Ectodermal cell (in vitro differentiated cells): ENCODE data around the gene CHPT1.
"Not testable (repeated sequence)": the region's sequence is repeated elsewhere in the genome, so short reads cannot be mapped to it uniquely, and the experiment has no call there.

Source experiments
- H3K27ac ChIP-seq: 2 replicates; pipeline ENCODE4 v1.7.0; 2013; ENCODE audit warnings: mild to moderate bottlenecking, low read depth, low read length; ENCODE audit not compliant: insufficient read depth, poor library complexity, severe bottlenecking
- H3K27me3 ChIP-seq: 2 replicates; pipeline ENCODE4 v1.7.0; 2013; ENCODE audit warnings: mild to moderate bottlenecking, low read length; ENCODE audit not compliant: insufficient read depth, control insufficient read depth, poor library complexity, severe bottlenecking
- H3K36me3 ChIP-seq: one replicate; pipeline ENCODE4 v1.7.0; 2013; ENCODE audit warnings: low read length; ENCODE audit not compliant: control insufficient read depth, insufficient read depth
- H3K4me1 ChIP-seq: one replicate; pipeline ENCODE4 v1.7.0; 2013; ENCODE audit warnings: low read length; ENCODE audit not compliant: control insufficient read depth, insufficient read depth
- H3K4me3 ChIP-seq: 2 replicates; pipeline ENCODE4 v1.7.0; 2013; ENCODE audit warnings: low read depth, low read length, control low read depth; ENCODE audit not compliant: insufficient read depth
- H3K9me3 ChIP-seq: 2 replicates; pipeline ENCODE4 v1.7.0; 2013; ENCODE audit warnings: mild to moderate bottlenecking, low read length, moderate library complexity; ENCODE audit not compliant: control insufficient read depth
- WGBS, 2 experiments: methylation state at CpG; one replicate each; pipeline ENCODE4 v1.1.7; 2013; ENCODE audit warnings: missing lambda C conversion rate in 2 of 2; 5-methylcytosine and 5-hydroxymethylcytosine counted together

CHPT1 gene

GRCh38 chr12:101664992-101665391, 32.4 kb upstream of the CHPT1 start:
- 70 to 78% methylated on average over 5 to 7 of the region's 7 CpGs for WGBS, 2 experiments
- Histone ChIP-seq H3K27ac (no peak overlapping the region), H3K9me3 (no peaks in the 10 kb centered on the region)

DNA sequence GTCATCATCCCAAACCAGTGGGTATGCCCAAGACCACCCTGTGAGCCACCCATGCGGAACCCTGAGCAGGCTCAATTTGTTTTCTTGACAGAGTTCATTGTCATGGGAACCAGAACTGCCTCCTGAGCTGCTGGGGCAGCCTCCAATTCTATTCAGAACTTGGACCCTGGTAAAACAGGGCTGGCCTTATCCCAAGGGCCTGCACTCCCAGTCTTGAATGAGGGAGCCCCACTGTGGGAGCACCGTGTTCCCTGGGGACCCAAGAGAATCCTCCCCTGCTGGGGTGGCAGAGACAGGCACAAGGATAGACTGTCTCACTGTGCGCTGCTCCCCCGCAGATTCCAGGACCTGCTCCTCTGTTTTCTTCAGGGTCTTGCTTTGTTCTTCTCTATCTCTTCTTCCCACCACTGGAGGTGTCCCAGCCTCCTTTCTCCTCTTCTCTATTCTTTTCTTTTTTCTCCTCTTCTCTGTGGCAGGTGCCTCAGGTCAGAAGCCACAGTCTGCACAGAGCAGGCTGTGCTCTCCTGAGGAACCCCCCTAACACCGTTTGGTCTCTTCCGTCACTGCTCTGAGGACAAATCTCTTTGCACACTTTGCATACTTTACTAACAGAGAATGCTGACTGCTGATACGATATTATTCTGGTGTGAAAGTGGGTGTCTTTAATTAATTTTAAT, 31.2 kb upstream of the CHPT1 start:
- Histone ChIP-seq H3K4me3 (no peak overlapping the region), H3K27me3 (no peaks in the 10 kb centered on the region), H3K27ac (no peak overlapping the region), H3K4me1 (no peaks in the 10 kb centered on the region), H3K9me3 (no peaks in the 10 kb centered on the region), H3K36me3 (no peaks in the 10 kb centered on the region)
- WGBS, 2 experiments, result 84 to 86% methylated on average over 7 of the region's 7 CpGs

More at GRCh38 chr12:101664992-101665391, 32.4 kb upstream of the CHPT1 start:
- Histone ChIP-seq H3K4me1 (no peaks in the 10 kb centered on the region), H3K27me3 (no peaks in the 10 kb centered on the region), H3K36me3 (no peaks in the 10 kb centered on the region), H3K4me3 (no peak overlapping the region)

GRCh38 chr12:101667591-101667990, 29.8 kb upstream of the CHPT1 start:
- no peak overlapping the region for H3K27ac ChIP-seq
- 87 to 95% methylated on average over 5 of the region's 5 CpGs for WGBS, 2 experiments
- H3K9me3 ChIP-seq, result no peaks in the 10 kb centered on the region
- no peak overlapping the region for H3K4me3 ChIP-seq
- H3K4me1 ChIP-seq, result no peaks in the 10 kb centered on the region
- no peaks in the 10 kb centered on the region for H3K27me3 ChIP-seq
- no peaks in the 10 kb centered on the region for H3K36me3 ChIP-seq

DNA sequence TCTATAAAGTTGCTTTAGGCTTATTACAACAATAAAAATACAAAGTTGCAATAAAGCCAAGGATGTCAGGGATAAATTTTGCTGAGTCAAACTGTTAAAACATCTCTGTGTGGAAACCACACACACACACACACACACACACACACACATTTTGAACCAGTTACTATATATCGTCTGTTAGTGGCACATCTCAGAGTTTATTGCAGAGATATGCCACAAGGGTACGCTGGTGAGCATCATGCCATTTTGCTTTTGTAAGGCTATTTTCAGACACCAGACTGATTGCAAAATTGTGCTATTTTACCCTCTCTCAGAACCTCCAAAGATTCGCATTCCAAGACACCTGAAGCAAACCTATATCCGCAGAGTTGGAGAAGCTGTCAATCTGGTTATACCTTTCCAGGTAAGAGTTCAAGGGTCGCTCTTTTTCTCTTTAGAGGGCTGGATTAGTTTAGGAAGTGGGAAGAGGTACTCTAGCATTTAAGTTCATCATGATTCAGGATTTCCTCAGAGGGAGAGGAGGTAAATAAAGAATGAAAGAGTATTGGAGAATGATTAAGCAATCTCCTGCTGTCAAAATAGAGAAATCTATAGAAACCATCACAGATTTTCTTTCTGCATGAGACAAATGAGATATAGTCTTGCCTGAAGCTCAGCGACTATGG, 27.3 kb upstream of the CHPT1 start:
- H3K36me3 ChIP-seq, result no peaks in the 10 kb centered on the region
- no peak overlapping the region for H3K4me3 ChIP-seq
- H3K27ac ChIP-seq, result no peak overlapping the region
- no peaks in the 10 kb centered on the region for H3K27me3 ChIP-seq
- no peaks in the 10 kb centered on the region for H3K9me3 ChIP-seq
- 72 to 73% methylated on average over 6 of the region's 6 CpGs for WGBS, 2 experiments
- H3K4me1 ChIP-seq, result no peaks in the 10 kb centered on the region

DNA sequence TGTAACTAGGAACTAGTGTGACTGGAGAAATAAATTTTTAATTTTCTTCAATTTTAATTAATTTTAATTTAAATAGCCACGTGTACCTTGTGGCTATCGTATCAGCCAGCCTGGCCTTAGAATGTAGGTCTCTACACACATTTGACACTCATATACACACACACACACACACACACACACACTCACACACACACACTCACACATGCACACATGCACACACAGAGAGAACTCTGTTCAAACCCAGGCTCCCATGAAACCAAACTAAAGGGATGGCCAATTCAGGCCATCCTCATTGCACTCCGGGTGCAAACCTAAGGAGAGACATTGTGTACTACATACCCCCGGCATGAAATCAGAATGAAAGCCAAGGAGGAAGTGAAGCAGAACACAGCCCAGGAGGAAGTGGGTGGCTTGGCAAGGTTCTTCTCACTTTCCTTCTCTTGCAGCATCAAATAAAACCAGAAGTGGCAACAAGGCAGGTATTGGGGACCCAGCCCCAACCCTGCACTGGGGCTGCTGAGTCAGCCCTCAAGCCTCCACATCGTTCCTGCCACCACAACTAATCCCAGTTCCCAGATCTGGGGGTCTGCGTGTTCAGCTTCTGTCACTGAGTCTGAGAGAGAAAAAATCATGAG, 26.2 kb upstream of the CHPT1 start:
- Histone ChIP-seq H3K4me3 (no peak overlapping the region), H3K27me3 (no peaks in the 10 kb centered on the region), H3K9me3 (no peaks in the 10 kb centered on the region), H3K27ac (no peak overlapping the region), H3K36me3 (no peaks in the 10 kb centered on the region), H3K4me1 (no peaks in the 10 kb centered on the region)
- 92 to 95% methylated on average over 6 of the region's 6 CpGs for WGBS, 2 experiments

DNA sequence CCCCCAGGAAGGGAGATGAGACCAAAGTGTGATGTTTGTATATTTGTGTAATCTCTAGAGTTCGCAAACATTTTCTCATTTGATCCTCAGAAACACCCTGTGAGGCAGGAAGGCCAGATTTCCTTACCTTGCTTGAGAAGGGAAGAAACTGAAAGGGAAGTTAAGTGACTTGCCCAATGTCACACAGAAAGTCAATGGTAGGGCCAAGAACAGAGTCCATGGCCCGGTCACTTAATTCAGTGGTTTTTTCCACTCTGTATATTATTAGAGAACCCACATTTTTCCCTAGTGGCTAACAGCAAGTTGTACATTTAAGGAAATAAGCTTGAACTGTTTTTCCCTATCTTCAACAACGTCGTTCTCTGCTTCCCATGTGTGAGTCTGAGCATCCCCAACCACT, 25.6 kb upstream of the CHPT1 start:
- no peaks in the 10 kb centered on the region for H3K36me3 ChIP-seq
- WGBS, 2 experiments, result 90 to 94% methylated on average over 4 of the region's 4 CpGs
- H3K4me1 ChIP-seq, result no peaks in the 10 kb centered on the region
- H3K27me3 ChIP-seq, result no peaks in the 10 kb centered on the region
- no peak overlapping the region for H3K4me3 ChIP-seq
- H3K27ac ChIP-seq, result no peak overlapping the region
- H3K9me3 ChIP-seq, result no peaks in the 10 kb centered on the region

- Histone ChIP-seq H3K9me3 (no peaks in the 10 kb centered on the region), H3K4me3 (no peak overlapping the region), H3K4me1 (no peaks in the 10 kb centered on the region), H3K27me3 (no peaks in the 10 kb centered on the region), H3K27ac (no peak overlapping the region), H3K36me3 (no peaks in the 10 kb centered on the region)
- 95 to 96% methylated on average over 2 of the region's 2 CpGs for WGBS, 2 experiments
Measured at GRCh38 chr12:101675555-101675954, 21.9 kb upstream of the CHPT1 start.

- not testable (repeated sequence) for H3K9me3 ChIP-seq, H3K4me1 ChIP-seq, H3K36me3 ChIP-seq, H3K27me3 ChIP-seq, H3K27ac ChIP-seq, H3K4me3 ChIP-seq
- WGBS, 2 experiments, result 85 to 89% methylated on average over 3 of the region's 3 CpGs
Measured at GRCh38 chr12:101676497-101676896, 20.9 kb upstream of the CHPT1 start.

- Histone ChIP-seq H3K36me3 (no peaks in the 10 kb centered on the region), H3K4me1 (no peaks in the 10 kb centered on the region), H3K9me3 (no peaks in the 10 kb centered on the region), H3K4me3 (no peak overlapping the region), H3K27me3 (no peaks in the 10 kb centered on the region), H3K27ac (no peak overlapping the region)
Measured at GRCh38 chr12:101678081-101678480, 19.4 kb upstream of the CHPT1 start.

GRCh38 chr12:101680240-101680639, 17.2 kb upstream of the CHPT1 start:
- 90 to 91% methylated on average over 2 to 3 of the region's 3 CpGs for WGBS, 2 experiments
- no peak overlapping the region for H3K27ac ChIP-seq
- H3K9me3 ChIP-seq, result no peaks in the 10 kb centered on the region
- no peaks in the 10 kb centered on the region for H3K27me3 ChIP-seq
- no peaks in the 10 kb centered on the region for H3K4me1 ChIP-seq
- H3K4me3 ChIP-seq, result no peak overlapping the region
- no peaks in the 10 kb centered on the region for H3K36me3 ChIP-seq
